GM21528 (cell line): ENCODE data around the gene ERG.

Source experiments
- ATAC-seq: cut with Tn5 transposase; IDR thresholded peaks from one replicate; pipeline ENCODE4 v1.9.1; 2021; ENCODE audit warnings: mild to moderate bottlenecking, moderate library complexity; ENCODE audit not compliant: unreplicated experiment, low FRiP score

The ERG gene

GRCh38 chr21:38342739-38343138, 155.5 kb downstream of the ERG start:
- no peak for ATAC-seq

DNA sequence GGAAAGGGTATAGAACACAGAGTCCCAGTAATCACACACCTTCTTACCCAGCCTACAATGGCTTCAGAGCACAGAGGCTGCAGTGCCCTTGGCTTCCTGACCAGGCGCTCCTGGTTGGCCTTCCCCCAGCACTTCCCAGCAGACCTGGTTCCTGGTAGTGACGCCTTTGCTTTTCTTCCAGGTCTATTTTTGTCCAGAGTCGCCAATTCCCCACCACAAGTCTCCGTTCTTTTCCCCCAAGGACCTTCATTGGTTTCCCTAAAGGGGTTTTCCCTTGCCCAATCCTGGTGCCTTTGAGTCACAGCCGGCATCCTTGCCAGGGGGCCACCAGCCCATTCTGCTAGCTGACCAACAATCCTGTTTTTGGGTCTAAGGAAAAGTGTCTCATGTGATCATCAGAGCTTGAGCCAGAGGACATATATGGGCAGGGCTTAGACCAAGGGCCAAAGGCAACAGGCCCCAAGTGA, 156.7 kb downstream of the ERG start:
- no peak for ATAC-seq

DNA sequence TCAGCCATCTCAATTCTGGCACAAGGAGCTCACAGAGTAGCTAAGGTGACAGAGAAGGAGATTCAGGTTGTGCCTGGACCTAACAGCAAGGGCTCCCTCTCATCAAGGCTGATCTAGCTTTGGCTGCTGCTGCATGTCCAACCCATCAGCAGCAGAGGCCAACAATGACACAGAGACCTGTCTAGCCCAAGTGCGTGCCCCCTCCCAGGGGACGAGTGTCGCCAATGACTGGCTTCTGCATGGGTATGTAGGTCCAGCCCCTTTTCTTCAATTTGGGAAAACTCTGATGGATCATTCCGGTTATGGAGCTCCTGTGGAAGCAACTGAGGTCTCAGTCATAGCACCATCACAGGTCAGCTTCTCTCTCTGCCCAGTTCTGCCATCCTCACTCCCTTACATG, 158.1 kb downstream of the ERG start:
- ATAC-seq = no peak

DNA sequence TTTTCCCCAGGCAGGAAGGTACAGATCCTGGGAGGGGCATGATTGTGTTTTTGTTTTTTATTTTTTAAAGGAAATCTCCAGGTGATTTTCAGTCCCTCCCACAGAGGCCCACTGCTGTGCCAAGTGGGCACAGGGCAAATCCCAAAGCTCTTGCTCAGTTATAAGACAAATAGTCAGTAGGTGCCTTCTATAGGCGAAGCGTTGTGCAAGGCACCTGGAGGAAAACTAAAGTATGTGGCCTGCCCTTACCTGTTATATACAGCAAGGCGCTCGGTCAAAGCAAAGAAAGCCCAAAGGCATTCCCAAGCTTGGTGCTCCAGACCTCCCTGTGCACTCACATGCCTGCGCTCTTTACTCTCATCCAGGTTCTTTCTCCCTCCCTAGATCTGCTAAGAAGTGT, 160.5 kb downstream of the ERG start:
- ATAC-seq = no peak

DNA sequence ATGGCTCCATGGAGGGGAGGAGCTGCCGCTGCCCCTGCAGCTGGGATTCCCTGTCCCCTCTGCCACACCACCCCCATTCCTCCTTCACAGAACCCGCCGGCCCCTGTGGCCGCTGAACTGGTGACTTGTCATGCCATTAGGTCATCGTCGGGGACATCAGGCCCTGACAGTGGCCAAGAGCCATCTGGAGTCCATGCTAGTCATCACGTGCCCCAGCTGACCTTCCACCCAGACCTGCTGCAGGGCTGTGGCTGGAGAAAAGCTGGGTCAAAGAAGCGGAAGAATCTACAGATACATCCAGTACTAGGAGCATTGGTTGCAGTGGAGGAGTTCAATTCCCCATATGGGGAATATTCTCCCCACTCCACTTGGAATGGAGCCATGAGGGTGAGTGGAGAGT, 163.4 kb downstream of the ERG start:
- no peak for ATAC-seq

GRCh38 chr21:38333301-38334272, 164.7 kb downstream of the ERG start:
- ATAC-seq = no peak

DNA sequence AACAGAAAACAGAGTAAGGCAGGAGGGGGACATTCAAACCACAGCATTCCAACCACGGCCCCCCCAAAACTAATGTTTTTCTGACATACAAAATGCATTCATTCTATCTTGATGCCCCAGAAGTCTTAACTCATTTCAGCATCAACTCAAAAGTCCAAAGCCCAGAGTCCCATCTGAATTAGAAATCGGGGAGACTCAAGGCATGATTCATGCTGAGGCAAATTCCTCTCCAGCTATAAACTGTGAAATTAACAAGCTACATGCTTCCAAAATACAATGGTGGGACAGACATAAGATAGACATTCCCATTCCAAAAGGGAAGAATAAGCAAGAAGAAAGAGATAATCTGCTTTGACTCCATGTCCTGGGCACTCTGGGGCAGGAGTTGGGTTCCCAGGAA, 167.6 kb downstream of the ERG start:
- ATAC-seq = no peak
